ENCODE results near the gene ZNF433. TPM values are rescaled to one million over a fixed set of nuclear protein-coding genes. Genes with fewer than 3 reads are reported as not detected.
"Not testable (repeated sequence)": the region's sequence is repeated elsewhere in the genome, so short reads cannot be mapped to it uniquely, and the experiment has no call there.

ZNF433 gene
- total RNA-seq, 1 donor from 2014 or later, result 7.5 TPM

- TF ChIP-seq, protein P1, sequence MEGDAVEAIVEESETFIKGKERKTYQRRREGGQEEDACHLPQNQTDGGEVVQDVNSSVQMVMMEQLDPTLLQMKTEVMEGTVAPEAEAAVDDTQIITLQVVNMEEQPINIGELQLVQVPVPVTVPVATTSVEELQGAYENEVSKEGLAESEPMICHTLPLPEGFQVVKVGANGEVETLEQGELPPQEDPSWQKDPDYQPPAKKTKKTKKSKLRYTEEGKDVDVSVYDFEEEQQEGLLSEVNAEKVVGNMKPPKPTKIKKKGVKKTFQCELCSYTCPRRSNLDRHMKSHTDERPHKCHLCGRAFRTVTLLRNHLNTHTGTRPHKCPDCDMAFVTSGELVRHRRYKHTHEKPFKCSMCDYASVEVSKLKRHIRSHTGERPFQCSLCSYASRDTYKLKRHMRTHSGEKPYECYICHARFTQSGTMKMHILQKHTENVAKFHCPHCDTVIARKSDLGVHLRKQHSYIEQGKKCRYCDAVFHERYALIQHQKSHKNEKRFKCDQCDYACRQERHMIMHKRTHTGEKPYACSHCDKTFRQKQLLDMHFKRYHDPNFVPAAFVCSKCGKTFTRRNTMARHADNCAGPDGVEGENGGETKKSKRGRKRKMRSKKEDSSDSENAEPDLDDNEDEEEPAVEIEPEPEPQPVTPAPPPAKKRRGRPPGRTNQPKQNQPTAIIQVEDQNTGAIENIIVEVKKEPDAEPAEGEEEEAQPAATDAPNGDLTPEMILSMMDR (IDR thresholded peaks at IDR 0.05), result no peak
- Mint-ChIP-seq H3K36me3 (ENCODE audit: unreplicated experiment) (peaks cover 64% of the 10 kb centered on the region), H3K4me1 (ENCODE audit: unreplicated experiment) (no peaks in the 10 kb centered on the region), H3K27ac (ENCODE audit: unreplicated experiment) (no peak overlapping the region), H3K4me3 (ENCODE audit: unreplicated experiment) (no peak overlapping the region), H3K27me3 (ENCODE audit: unreplicated experiment) (no peaks in the 10 kb centered on the region), H3K9me3 (ENCODE audit: unreplicated experiment) (peaks cover 29% of the 10 kb centered on the region)
- DNase-seq (ENCODE audit: extremely low spot score, unreplicated experiment), result no peak
These were observed 19.7 kb downstream of the ZNF433 start for GRCh38 chr19:12015753-12016116.

- no peak overlapping the region for H3K4me3 Mint-ChIP-seq (ENCODE audit: unreplicated experiment)
- no peak overlapping the region for H3K27ac Mint-ChIP-seq (ENCODE audit: unreplicated experiment)
- H3K4me1 Mint-ChIP-seq (ENCODE audit: unreplicated experiment), result no peaks in the 10 kb centered on the region
- H3K9me3 Mint-ChIP-seq (ENCODE audit: unreplicated experiment), result peaks cover 29% of the 10 kb centered on the region
- TF ChIP-seq, protein P1 (IDR thresholded peaks at IDR 0.05), result no peak
- H3K36me3 Mint-ChIP-seq (ENCODE audit: unreplicated experiment), result peaks cover 64% of the 10 kb centered on the region
- no peaks in the 10 kb centered on the region for H3K27me3 Mint-ChIP-seq (ENCODE audit: unreplicated experiment)
- DNase-seq (ENCODE audit: extremely low spot score, unreplicated experiment), result no peak
These were observed 20.3 kb downstream of the ZNF433 start for GRCh38 chr19:12015015-12015752.

GRCh38 chr19:12000152-12000981 is 35.1 kb downstream of the ZNF433 start:
- TF ChIP-seq, protein P1 (IDR thresholded peaks at IDR 0.05), result no peak
- H3K9me3 Mint-ChIP-seq (ENCODE audit: unreplicated experiment), result peaks cover 12% of the 10 kb centered on the region
- H3K4me1 Mint-ChIP-seq (ENCODE audit: unreplicated experiment), result peaks cover 14% of the 10 kb centered on the region
- peak overlapping the region; percentile 19 for H3K27ac Mint-ChIP-seq (ENCODE audit: unreplicated experiment)
- no peak for DNase-seq (ENCODE audit: extremely low spot score, unreplicated experiment)
- no peaks in the 10 kb centered on the region for H3K27me3 Mint-ChIP-seq (ENCODE audit: unreplicated experiment)
- peak overlapping the region; percentile 4 for H3K4me3 Mint-ChIP-seq (ENCODE audit: unreplicated experiment)
- H3K36me3 Mint-ChIP-seq (ENCODE audit: unreplicated experiment), result peaks cover 23% of the 10 kb centered on the region

GRCh38 chr19:11995174-11995573 is 40.3 kb downstream of the ZNF433 start:
- DNase-seq (ENCODE audit: extremely low spot score, unreplicated experiment), result no peak

DNA sequence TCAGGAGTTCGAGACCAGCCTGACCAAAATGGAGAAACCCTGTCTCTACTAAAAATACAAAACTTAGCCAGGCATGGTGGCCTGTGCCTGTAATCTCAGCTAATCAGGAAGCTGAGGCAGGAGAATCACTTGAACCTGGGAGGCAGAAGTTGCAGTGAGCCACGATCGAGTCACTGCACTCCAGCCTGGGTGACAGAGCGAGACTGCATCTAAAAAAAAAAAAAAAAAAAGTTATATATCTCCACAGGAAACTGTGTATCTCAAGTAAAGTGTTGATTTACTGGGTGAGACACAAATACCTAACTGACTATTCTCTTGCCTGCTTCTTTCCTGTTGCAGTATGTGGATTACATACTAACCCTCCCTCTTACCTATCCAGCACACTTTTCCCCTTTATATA is 43.6 kb downstream of the ZNF433 start:
- not testable (repeated sequence) for H3K4me1 Mint-ChIP-seq (ENCODE audit: unreplicated experiment); H3K4me3 Mint-ChIP-seq (ENCODE audit: unreplicated experiment); H3K27me3 Mint-ChIP-seq (ENCODE audit: unreplicated experiment); H3K36me3 Mint-ChIP-seq (ENCODE audit: unreplicated experiment); DNase-seq (ENCODE audit: extremely low spot score, unreplicated experiment); H3K9me3 Mint-ChIP-seq (ENCODE audit: unreplicated experiment); H3K27ac Mint-ChIP-seq (ENCODE audit: unreplicated experiment)

More at GRCh38 chr19:11995174-11995573, 40.3 kb downstream of the ZNF433 start:
- no peaks in the 10 kb centered on the region for H3K27me3 Mint-ChIP-seq (ENCODE audit: unreplicated experiment)
- peaks cover 12% of the 10 kb centered on the region for H3K9me3 Mint-ChIP-seq (ENCODE audit: unreplicated experiment)
- TF ChIP-seq, protein P1 (IDR thresholded peaks at IDR 0.05), result no peak
- peaks cover 16% of the 10 kb centered on the region for H3K36me3 Mint-ChIP-seq (ENCODE audit: unreplicated experiment)
- peaks cover 8% of the 10 kb centered on the region for H3K4me1 Mint-ChIP-seq (ENCODE audit: unreplicated experiment)
- H3K27ac Mint-ChIP-seq (ENCODE audit: unreplicated experiment), result no peak overlapping the region
- H3K4me3 Mint-ChIP-seq (ENCODE audit: unreplicated experiment), result no peak overlapping the region

Measured in osteocyte (in vitro differentiated cells).